Colon (tissue), 2 donors: ENCODE data around the gene TPPP.
"Not testable (repeated sequence)": the region's sequence is repeated elsewhere in the genome, so short reads cannot be mapped to it uniquely, and the experiment has no call there.

ENCODE experiments used
- FAIRE-seq: peaks from 2 replicates; lab custom pipeline; 2012; peaks lifted over from hg19 to GRCh38; lab: Jason Lieb, UNC
- donor health status: control.
- donor health status: control.

Gene TPPP

GRCh38 chr5:693271-694041, at the start of gene TPPP:
Gene TPPP (minus strand): TSS chr5:693352. CDS start chr5:678060, 15,292 bp downstream.
- not testable (repeated sequence) for FAIRE-seq

GRCh38 chr5:742276-742675, 49.1 kb upstream of the TPPP start:
- not testable (repeated sequence) for FAIRE-seq

GRCh38 chr5:734145-734544, 41.0 kb upstream of the TPPP start:
- not testable (repeated sequence) for FAIRE-seq

- not testable (repeated sequence) for FAIRE-seq
Measured at GRCh38 chr5:732754-733454, 39.8 kb upstream of the TPPP start.

- not testable (repeated sequence) for FAIRE-seq
Measured at GRCh38 chr5:729225-729624, 36.1 kb upstream of the TPPP start.

- not testable (repeated sequence) for FAIRE-seq
Measured at GRCh38 chr5:727087-727486, 33.9 kb upstream of the TPPP start.

GRCh38 chr5:723865-724264, 30.7 kb upstream of the TPPP start:
- FAIRE-seq: not testable (repeated sequence)

- not testable (repeated sequence) for FAIRE-seq
Measured at GRCh38 chr5:723309-723708, 30.2 kb upstream of the TPPP start.

GRCh38 chr5:719379-719778, 26.2 kb upstream of the TPPP start:
- not testable (repeated sequence) for FAIRE-seq

GRCh38 chr5:717143-717542, 24.0 kb upstream of the TPPP start:
- no peak for FAIRE-seq

- not testable (repeated sequence) for FAIRE-seq
Measured at GRCh38 chr5:716740-717139, 23.6 kb upstream of the TPPP start.

GRCh38 chr5:715636-716035, 22.5 kb upstream of the TPPP start:
- FAIRE-seq: not testable (repeated sequence)

- FAIRE-seq: not testable (repeated sequence)
Measured at GRCh38 chr5:714215-715118, 21.3 kb upstream of the TPPP start.

- not testable (repeated sequence) for FAIRE-seq
Measured at GRCh38 chr5:713686-714085, 20.5 kb upstream of the TPPP start.

- not testable (repeated sequence) for FAIRE-seq
Measured at GRCh38 chr5:708848-709517, 15.8 kb upstream of the TPPP start.

- not testable (repeated sequence) for FAIRE-seq
Measured at GRCh38 chr5:708374-708773, 15.2 kb upstream of the TPPP start.

- FAIRE-seq: not testable (repeated sequence)
Measured at GRCh38 chr5:706127-706526, 13.0 kb upstream of the TPPP start.

- not testable (repeated sequence) for FAIRE-seq
Measured at GRCh38 chr5:696753-697702, 3.9 kb upstream of the TPPP start.

- FAIRE-seq: not testable (repeated sequence)
Measured at GRCh38 chr5:696191-696590, 3.0 kb upstream of the TPPP start.

- not testable (repeated sequence) for FAIRE-seq
Measured at GRCh38 chr5:695475-695874, 2.3 kb upstream of the TPPP start.
